ENCODE results near the gene PPP6R2.

DNA sequence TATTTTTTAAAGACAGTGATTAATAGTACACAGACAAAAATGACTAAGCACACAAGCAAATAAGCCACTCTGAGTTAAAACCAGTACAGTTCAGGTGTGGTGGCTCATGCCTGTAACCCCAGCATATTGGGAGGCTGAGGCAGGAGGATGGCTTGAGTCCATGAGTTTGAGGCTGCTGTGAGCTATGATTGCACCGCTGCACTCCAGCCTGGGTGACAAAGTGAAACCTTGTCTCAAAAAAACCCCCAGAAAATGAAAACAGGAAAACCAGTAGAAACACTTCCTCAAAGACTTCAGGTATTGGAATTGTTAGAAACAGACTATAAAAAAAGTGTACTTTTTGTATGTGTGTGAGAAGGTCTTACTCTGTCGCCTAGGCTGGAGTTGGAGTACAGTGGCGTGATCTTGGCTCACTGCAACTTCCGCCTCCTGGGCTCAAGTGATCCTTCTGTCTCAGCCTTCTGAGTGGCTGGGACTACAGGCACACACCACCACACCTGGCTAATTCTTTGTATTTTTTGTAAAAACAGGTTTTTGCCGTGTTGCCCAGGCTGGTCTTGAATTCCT is 33.0 kb downstream of the PPP6R2 start:
- TF ChIP-seq ZNF350 (tag by site-specific recombination; IDR thresholded peaks at IDR 0.05): no peak
- TF ChIP-seq ZNF311 (tag by site-specific recombination; IDR thresholded peaks at IDR 0.05; ENCODE audit: borderline replicate concordance): no peak
- TF ChIP-seq, protein P1, sequence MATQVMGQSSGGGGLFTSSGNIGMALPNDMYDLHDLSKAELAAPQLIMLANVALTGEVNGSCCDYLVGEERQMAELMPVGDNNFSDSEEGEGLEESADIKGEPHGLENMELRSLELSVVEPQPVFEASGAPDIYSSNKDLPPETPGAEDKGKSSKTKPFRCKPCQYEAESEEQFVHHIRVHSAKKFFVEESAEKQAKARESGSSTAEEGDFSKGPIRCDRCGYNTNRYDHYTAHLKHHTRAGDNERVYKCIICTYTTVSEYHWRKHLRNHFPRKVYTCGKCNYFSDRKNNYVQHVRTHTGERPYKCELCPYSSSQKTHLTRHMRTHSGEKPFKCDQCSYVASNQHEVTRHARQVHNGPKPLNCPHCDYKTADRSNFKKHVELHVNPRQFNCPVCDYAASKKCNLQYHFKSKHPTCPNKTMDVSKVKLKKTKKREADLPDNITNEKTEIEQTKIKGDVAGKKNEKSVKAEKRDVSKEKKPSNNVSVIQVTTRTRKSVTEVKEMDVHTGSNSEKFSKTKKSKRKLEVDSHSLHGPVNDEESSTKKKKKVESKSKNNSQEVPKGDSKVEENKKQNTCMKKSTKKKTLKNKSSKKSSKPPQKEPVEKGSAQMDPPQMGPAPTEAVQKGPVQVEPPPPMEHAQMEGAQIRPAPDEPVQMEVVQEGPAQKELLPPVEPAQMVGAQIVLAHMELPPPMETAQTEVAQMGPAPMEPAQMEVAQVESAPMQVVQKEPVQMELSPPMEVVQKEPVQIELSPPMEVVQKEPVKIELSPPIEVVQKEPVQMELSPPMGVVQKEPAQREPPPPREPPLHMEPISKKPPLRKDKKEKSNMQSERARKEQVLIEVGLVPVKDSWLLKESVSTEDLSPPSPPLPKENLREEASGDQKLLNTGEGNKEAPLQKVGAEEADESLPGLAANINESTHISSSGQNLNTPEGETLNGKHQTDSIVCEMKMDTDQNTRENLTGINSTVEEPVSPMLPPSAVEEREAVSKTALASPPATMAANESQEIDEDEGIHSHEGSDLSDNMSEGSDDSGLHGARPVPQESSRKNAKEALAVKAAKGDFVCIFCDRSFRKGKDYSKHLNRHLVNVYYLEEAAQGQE (tag by site-specific recombination; IDR thresholded peaks at IDR 0.05): no peak
- no peak for TF ChIP-seq ZBTB17 (tag by site-specific recombination; IDR thresholded peaks at IDR 0.05)
- TF ChIP-seq, protein P2, sequence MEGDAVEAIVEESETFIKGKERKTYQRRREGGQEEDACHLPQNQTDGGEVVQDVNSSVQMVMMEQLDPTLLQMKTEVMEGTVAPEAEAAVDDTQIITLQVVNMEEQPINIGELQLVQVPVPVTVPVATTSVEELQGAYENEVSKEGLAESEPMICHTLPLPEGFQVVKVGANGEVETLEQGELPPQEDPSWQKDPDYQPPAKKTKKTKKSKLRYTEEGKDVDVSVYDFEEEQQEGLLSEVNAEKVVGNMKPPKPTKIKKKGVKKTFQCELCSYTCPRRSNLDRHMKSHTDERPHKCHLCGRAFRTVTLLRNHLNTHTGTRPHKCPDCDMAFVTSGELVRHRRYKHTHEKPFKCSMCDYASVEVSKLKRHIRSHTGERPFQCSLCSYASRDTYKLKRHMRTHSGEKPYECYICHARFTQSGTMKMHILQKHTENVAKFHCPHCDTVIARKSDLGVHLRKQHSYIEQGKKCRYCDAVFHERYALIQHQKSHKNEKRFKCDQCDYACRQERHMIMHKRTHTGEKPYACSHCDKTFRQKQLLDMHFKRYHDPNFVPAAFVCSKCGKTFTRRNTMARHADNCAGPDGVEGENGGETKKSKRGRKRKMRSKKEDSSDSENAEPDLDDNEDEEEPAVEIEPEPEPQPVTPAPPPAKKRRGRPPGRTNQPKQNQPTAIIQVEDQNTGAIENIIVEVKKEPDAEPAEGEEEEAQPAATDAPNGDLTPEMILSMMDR (tag by site-specific recombination; IDR thresholded peaks at IDR 0.05): no peak
- TF ChIP-seq ZNF324 (tag by site-specific recombination; IDR thresholded peaks at IDR 0.05): no peak
